ENCODE results near the gene PLCB1.

DNA sequence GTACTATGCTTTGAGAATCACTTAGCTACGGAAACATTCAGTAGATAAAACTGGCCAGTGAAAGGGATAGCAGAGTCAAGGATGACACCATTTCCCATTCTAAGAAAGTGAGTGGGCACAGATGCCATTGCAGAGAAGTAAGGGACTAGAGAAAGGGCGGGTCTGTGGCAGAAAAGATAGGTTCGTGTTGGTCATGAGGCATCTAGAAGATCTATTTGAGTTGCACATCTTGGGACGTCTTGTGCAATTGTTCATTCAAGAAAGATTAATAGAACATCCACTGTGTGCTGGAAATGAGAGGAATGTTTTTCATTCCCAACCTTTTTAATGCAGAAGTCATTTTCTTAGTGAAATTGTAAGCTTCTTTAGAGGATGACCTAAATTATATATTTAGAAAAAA, 161.7 kb downstream of the PLCB1 start:
- TF ChIP-seq CTCF (optimal IDR thresholded peaks at IDR 0.05 in 1 of 3, IDR thresholded peaks at IDR 0.05 in 1 of 3, conservative IDR thresholded peaks at IDR 0.05 in 1 of 3; ENCODE audit: extremely low read depth in 1 of 3, insufficient read depth in 2 of 3, low read length in 3 of 3): no peak
- TF ChIP-seq EZH2 (IDR thresholded peaks at IDR 0.05; ENCODE audit: low read length): no peak

All from keratinocyte (primary cell).